IMR-90 (cell line): ENCODE measurements around the gene DCUN1D5. TPM values are rescaled to one million over a fixed set of nuclear protein-coding genes. Genes with fewer than 3 reads are reported as not detected.

Experiments used
- ATAC-seq: fragments of 200-7000 bp; cut with Tn5 transposase; 2 replicates; pipeline ENCODE4 v1.9.1; 2020; ENCODE audit warnings: low read depth, mild to moderate bottlenecking, moderate library complexity
- BruUV-seq: library from RNA; stranded (reverse); fragments of 400-500 nt; replicated peaks from 2 replicates; lab custom pipeline; 2021; lab: Mats Ljungman, UMichigan
- CTCF ChIA-PET: fragments of 300-600 bp; formaldehyde crosslinking; extraction: SDS; loops from one replicate; lab custom pipeline; 2021; ENCODE audit warnings: antibody characterized with exemption; lab: Yijun Ruan, JAX
- POLR2A ChIA-PET: fragments of 300-600 bp; sonication (Branson Sonifier 250); formaldehyde crosslinking; loops from one replicate; lab custom pipeline; 2022; ENCODE audit warnings: antibody characterized with exemption; ENCODE audit not compliant: unreplicated experiment; lab: Charles Lee
- DNase-seq: peaks from one replicate; pipeline ENCODE4 v3.0.0; 2013
- H2AFZ ChIP-seq: replicated peaks from 2 replicates; pipeline ENCODE3; 2013; ENCODE audit warnings: low read length, mild to moderate bottlenecking; ENCODE audit not compliant: poor library complexity
- H2AK5ac ChIP-seq: 2 replicates; pipeline ENCODE4 v1.6.1; 2013; ENCODE audit warnings: low read depth, low read length, inconsistent platforms
- H2AK9ac ChIP-seq: replicated peaks from 2 replicates; pipeline ENCODE3; 2013; ENCODE audit warnings: mild to moderate bottlenecking, low read depth, low read length, moderate library complexity; ENCODE audit not compliant: poor library complexity
- H2BK120ac ChIP-seq: 2 replicates; pipeline ENCODE4 v1.6.1; 2013; ENCODE audit warnings: low read depth, low read length, inconsistent platforms
- H2BK15ac ChIP-seq: 3 replicates; pipeline ENCODE4 v1.6.1; 2013; ENCODE audit warnings: low read depth, low read length, inconsistent platforms
- H2BK20ac ChIP-seq: 2 replicates; pipeline ENCODE4 v1.6.1; 2013; ENCODE audit warnings: low read depth, mild to moderate bottlenecking, inconsistent platforms, low read length, moderate library complexity
- H2BK5ac ChIP-seq: 2 replicates; pipeline ENCODE4 v1.6.1; 2013; ENCODE audit warnings: mild to moderate bottlenecking, low read depth, low read length, inconsistent platforms; ENCODE audit not compliant: poor library complexity, severe bottlenecking
- H3K14ac ChIP-seq: replicated peaks from 2 replicates; pipeline ENCODE4 v1.6.1; 2013; ENCODE audit warnings: low read depth, low read length, inconsistent platforms
- H3K18ac ChIP-seq: 2 replicates; pipeline ENCODE4 v1.6.1; 2013; ENCODE audit warnings: low read depth, low read length, control low read depth
- H3K23ac ChIP-seq: 2 replicates; pipeline ENCODE4 v1.6.1; 2013; ENCODE audit warnings: low read depth, low read length, inconsistent platforms
- H3K27ac ChIP-seq: 2 replicates; pipeline ENCODE4 v1.5.1; 2013; ENCODE audit warnings: mild to moderate bottlenecking, control low read depth, low read length; ENCODE audit not compliant: insufficient read depth
- H3K27me3 ChIP-seq: 2 replicates; pipeline ENCODE4 v1.6.1; 2013; ENCODE audit warnings: low read length; ENCODE audit not compliant: control insufficient read depth, insufficient read depth
- H3K36me3 ChIP-seq: 2 replicates; pipeline ENCODE4 v1.6.1; 2013; ENCODE audit warnings: low read length, mixed read lengths; ENCODE audit not compliant: control insufficient read depth, insufficient read depth
- H3K4ac ChIP-seq: 2 replicates; pipeline ENCODE4 v1.6.1; 2013; ENCODE audit warnings: low read depth, low read length, inconsistent platforms
- H3K4me1 ChIP-seq: 2 replicates; pipeline ENCODE4 v1.6.1; 2013; ENCODE audit warnings: low read length, mixed read lengths; ENCODE audit not compliant: control insufficient read depth, insufficient read depth
- H3K4me2 ChIP-seq: 2 replicates; pipeline ENCODE4 v1.6.1; 2013; ENCODE audit warnings: low read depth, mild to moderate bottlenecking, control low read depth, low read length, moderate library complexity
- H3K4me3 ChIP-seq: 2 replicates; pipeline ENCODE4 v1.5.1; 2013; ENCODE audit warnings: low read depth, mild to moderate bottlenecking, control low read depth, low read length, moderate library complexity; ENCODE audit not compliant: insufficient read depth
- H3K56ac ChIP-seq: 2 replicates; pipeline ENCODE4 v1.6.1; 2013; ENCODE audit warnings: low read length, inconsistent platforms; ENCODE audit not compliant: insufficient read depth; ENCODE audit errors: extremely low read depth
- H3K79me1 ChIP-seq, 2 experiments: 2 replicates each; pipeline ENCODE4 v1.6.1; 2013; ENCODE audit warnings: low read length in 2 of 2, inconsistent platforms in 1 of 2, low read depth in 1 of 2
- H3K9ac ChIP-seq: 2 replicates; pipeline ENCODE4 v1.6.1; 2013; ENCODE audit warnings: low read depth, low read length, control low read depth
- H3K9me1 ChIP-seq: 2 replicates; pipeline ENCODE4 v1.6.1; 2013; ENCODE audit warnings: low read length, inconsistent platforms; ENCODE audit not compliant: insufficient read depth
- H3K9me3 ChIP-seq: 2 replicates; pipeline ENCODE4 v1.6.1; 2013; ENCODE audit warnings: low read length; ENCODE audit not compliant: control insufficient read depth, insufficient read depth
- H4K20me1 ChIP-seq: 2 replicates; pipeline ENCODE4 v1.6.1; 2013; ENCODE audit warnings: low read length, inconsistent platforms; ENCODE audit not compliant: insufficient read depth
- H4K5ac ChIP-seq: 2 replicates; pipeline ENCODE4 v1.6.1; 2013; ENCODE audit warnings: mild to moderate bottlenecking, low read depth, low read length, control low read depth
- H4K8ac ChIP-seq, 2 experiments: 2 replicates each; pipeline ENCODE4 v1.6.1; 2013; ENCODE audit warnings: low read depth in 2 of 2, low read length in 2 of 2, control low read depth in 1 of 2, inconsistent platforms in 1 of 2
- H4K91ac ChIP-seq: 2 replicates; pipeline ENCODE4 v1.6.1; 2013; ENCODE audit warnings: low read depth, low read length, inconsistent platforms; ENCODE audit not compliant: insufficient read depth
- CEBPB ChIP-seq: IDR thresholded peaks from 2 replicates; pipeline ENCODE4 v1.6.1; 2012; ENCODE audit warnings: low read depth, low read length, improper control_type of control experiment
- RAD21 ChIP-seq: IDR thresholded peaks from 2 replicates; pipeline ENCODE4 v1.6.1; 2012; ENCODE audit warnings: low read length, improper control_type of control experiment
- dilution Hi-C: fragments of 300-500 bp; cut with HindIII; formaldehyde crosslinking; loops from one replicate; pipeline ENCODE4 v1.14.3; 2018; ENCODE audit warnings: low sequenced_read_pairs; ENCODE audit not compliant: unreplicated experiment
- in situ Hi-C: fragments of 300-500 bp; cut with MboI; formaldehyde crosslinking; loops from 3 replicates; pipeline ENCODE4 v1.14.3; 2019; ENCODE audit warnings: low sequenced_read_pairs, inconsistent platforms, mixed read lengths
- intact Hi-C: fragments of 100-400 bp; cut with micrococcal nuclease; formaldehyde crosslinking; loops from 2 replicates; pipeline ENCODE4 v1.10.0; 2022
- polyA plus RNA-seq, 3 experiments: library from polyadenylated mRNA; depleted of rRNA; stranded (reverse); fragments of >200 nt; gene quantifications; 2 replicates each; pipeline ENCODE4 v1.2.3, GENCODE V29; 2012; ENCODE audit warnings: low replicate concordance in 1 of 3
- total RNA-seq: library from RNA; depleted of rRNA; stranded (reverse); fragments of >200 nt; gene quantifications from 2 replicates; pipeline ENCODE4 v1.2.3, GENCODE V29; 2012

DCUN1D5 gene
- total and polyA plus RNA-seq, 2 of the 4 experiments (the other 2 are of a cell fraction) = 47.8 to 58.3 TPM

DNA sequence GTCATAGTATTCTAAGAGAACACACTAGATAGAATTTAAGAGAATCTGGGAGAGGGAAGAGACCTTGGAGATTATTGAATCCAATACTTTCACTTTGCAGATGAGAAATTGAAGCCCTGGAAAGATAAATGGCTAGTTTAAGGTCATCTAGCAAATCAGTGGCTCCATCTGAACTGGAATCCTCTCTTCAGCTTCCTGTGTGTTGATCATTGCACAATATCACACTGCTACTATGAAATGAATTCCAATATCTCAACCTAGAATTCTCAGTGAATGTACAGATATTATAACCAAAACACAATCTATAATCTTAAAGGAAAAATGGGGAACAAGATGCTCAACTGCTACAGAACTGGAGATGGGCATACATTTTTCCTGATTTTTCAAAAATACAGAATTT lies 44.1 kb downstream of the DCUN1D5 start:
- Histone ChIP-seq H3K23ac (no peak overlapping the region), H3K79me1 (no peaks in the 10 kb centered on the region), H4K8ac (no peak overlapping the region), H3K9me1 (no peaks in the 10 kb centered on the region), H4K5ac (no peak overlapping the region), H3K18ac (no peak overlapping the region), H2BK15ac (no peak overlapping the region), H3K56ac (no peak overlapping the region), H4K91ac (no peak overlapping the region), H2BK5ac (no peak overlapping the region), H3K4me1 (no peaks in the 10 kb centered on the region), H3K9me3 (no peaks in the 10 kb centered on the region), H2BK120ac (no peak overlapping the region), H3K14ac (no peak overlapping the region), H3K4me3 (no peak overlapping the region), H3K4me2 (no peak overlapping the region), H3K36me3 (no peaks in the 10 kb centered on the region), H2AK5ac (no peak overlapping the region), H3K27me3 (no peaks in the 10 kb centered on the region), H3K4ac (no peak overlapping the region), H2AK9ac (no peak overlapping the region), H3K9ac (no peak overlapping the region), H2BK20ac (no peak overlapping the region), H2AFZ (no peak overlapping the region), H3K27ac (no peak overlapping the region), H4K20me1 (no peaks in the 10 kb centered on the region)
- peak; percentile 93 for TF ChIP-seq CEBPB
- TF ChIP-seq RAD21 = no peak
- BruUV-seq = no TSS peak
- ChIA-PET CTCF (interaction anchor here (1.3 kb wide), 1 partner anchor 133 kb away, joined by 4 read pairs; no protein-coding TSS in a partner anchor), POLR2A (interaction anchor here (0.5 kb wide), 1 partner anchor 10 kb away, joined by 3 read pairs; no protein-coding TSS in a partner anchor)
- ATAC-seq (no peak), DNase-seq (no peak)
- dilution Hi-C loops = no loop called here
- in situ Hi-C loops = no loop called here
- intact Hi-C loops = no loop called here
